NT2/D1 (cell line): ENCODE data around the gene KIFC3.

Source experiments
- SUZ12 ChIP-seq: IDR thresholded peaks from 2 replicates; pipeline ENCODE4 v1.6.1; 2011; ENCODE audit not compliant: insufficient read length, insufficient read depth; ENCODE audit errors: extremely low read depth
- ZNF274 ChIP-seq: IDR thresholded peaks from 2 replicates; pipeline ENCODE4 v1.6.1; 2011; ENCODE audit warnings: mild to moderate bottlenecking, low read depth, low read length

DNA sequence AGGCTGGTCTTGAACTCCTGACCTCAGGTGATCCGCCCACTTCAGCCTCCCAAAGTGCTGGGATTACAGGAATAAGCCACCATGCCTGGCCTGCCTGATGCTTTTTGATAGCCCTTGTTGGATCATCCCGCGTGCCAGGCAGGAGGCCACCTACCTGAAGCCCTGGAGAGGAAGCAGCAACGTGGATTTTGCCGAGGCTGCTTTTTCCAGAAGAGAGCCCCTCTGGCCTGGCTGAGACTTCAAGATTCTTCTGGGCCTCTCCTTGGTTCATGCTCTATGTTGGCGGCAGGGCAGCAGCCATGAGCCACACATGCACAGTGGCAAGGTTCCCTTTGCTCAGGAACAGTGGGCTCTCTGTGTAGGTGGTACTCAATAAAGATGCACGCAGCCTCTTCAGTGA lies 55.2 kb downstream of the KIFC3 start:
- TF ChIP-seq ZNF274 (no peak), SUZ12 (no peak)
